ENCODE results near the gene TPCN2.

Gene TPCN2

DNA sequence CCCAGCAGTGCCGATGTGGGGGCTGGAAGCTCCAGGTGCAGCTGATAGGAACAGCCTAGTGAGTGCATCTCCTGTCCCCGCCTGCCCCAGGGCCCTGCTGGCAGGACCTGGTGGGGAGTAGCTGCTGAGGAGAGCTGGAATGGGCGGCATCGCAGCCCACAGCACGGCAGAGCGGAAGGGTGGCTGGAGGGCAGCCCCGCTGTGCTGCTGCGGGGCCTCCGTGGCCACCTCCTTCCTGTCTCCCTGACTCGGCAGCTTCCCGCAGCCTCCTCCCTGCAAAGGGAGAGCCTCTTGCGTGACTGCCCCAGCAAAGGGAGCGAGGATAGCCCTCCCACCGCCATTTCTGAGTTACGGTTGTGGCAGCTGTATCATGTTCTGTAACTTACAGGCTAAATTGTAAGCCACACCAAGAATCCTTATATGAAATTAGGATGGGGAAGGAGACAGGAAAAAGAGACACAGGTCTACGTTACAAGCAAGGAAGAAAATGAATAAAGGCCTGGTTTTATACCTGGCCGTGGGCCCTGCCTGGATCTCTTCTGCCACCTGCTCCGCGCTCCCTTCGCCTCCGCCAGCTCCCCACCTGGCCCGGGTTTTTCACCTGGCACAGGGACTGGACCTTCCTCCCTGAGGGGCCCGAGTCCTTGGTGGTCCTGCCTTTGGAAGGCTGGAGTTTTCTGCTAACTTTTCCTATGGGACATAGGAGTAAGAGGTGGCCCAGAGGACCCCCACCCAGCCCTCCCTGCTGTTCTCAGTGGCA, 10.0 kb downstream of the TPCN2 start:
- H3K4me3 ChIP-seq, result no peak overlapping the region
- DNase-seq (ENCODE audit: low spot score), result no peak
- TF ChIP-seq, protein P1, sequence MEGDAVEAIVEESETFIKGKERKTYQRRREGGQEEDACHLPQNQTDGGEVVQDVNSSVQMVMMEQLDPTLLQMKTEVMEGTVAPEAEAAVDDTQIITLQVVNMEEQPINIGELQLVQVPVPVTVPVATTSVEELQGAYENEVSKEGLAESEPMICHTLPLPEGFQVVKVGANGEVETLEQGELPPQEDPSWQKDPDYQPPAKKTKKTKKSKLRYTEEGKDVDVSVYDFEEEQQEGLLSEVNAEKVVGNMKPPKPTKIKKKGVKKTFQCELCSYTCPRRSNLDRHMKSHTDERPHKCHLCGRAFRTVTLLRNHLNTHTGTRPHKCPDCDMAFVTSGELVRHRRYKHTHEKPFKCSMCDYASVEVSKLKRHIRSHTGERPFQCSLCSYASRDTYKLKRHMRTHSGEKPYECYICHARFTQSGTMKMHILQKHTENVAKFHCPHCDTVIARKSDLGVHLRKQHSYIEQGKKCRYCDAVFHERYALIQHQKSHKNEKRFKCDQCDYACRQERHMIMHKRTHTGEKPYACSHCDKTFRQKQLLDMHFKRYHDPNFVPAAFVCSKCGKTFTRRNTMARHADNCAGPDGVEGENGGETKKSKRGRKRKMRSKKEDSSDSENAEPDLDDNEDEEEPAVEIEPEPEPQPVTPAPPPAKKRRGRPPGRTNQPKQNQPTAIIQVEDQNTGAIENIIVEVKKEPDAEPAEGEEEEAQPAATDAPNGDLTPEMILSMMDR (IDR thresholded peaks at IDR 0.05), result no peak
- no peak overlapping the region for H3K27ac ChIP-seq

- no peak for DNase-seq (ENCODE audit: low spot score)
- no peak overlapping the region for H3K4me3 ChIP-seq
- H3K27ac ChIP-seq, result no peak overlapping the region
- TF ChIP-seq, protein P1 (IDR thresholded peaks at IDR 0.05), result no peak
Observed at GRCh38 chr11:69059429-69059828, 10.7 kb downstream of the TPCN2 start.

- TF ChIP-seq, protein P1 (IDR thresholded peaks at IDR 0.05), result no peak
- H3K27ac ChIP-seq, result no peak overlapping the region
- DNase-seq (ENCODE audit: low spot score), result no peak
- H3K4me3 ChIP-seq, result no peak overlapping the region
Observed at GRCh38 chr11:69059985-69060384, 11.3 kb downstream of the TPCN2 start.

GRCh38 chr11:69060806-69061712, 12.3 kb downstream of the TPCN2 start:
- no peak overlapping the region for H3K4me3 ChIP-seq
- TF ChIP-seq, protein P1 (IDR thresholded peaks at IDR 0.05), result no peak
- no peak overlapping the region for H3K27ac ChIP-seq
- DNase-seq (ENCODE audit: low spot score), result no peak

DNA sequence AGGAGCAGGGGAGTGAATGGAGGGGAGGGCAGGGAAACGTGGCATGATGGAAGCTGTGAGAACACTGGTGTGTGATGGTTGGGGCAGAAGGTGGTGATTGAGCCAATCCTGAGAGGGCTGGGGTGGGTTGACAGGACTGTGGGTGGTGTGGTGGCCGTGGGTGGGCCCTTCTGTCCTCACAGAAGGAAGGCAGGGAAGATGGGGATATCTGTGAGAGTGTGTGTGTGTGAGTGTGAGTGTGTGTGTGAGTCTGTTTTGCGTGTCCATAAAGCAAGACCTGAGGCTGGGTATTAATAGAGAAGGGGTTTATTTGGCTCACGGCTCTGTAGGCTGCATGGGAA, 13.0 kb downstream of the TPCN2 start:
- DNase-seq (ENCODE audit: low spot score), result no peak
- H3K4me3 ChIP-seq, result no peak overlapping the region
- TF ChIP-seq, protein P1 (IDR thresholded peaks at IDR 0.05), result no peak
- H3K27ac ChIP-seq, result no peak overlapping the region

DNA sequence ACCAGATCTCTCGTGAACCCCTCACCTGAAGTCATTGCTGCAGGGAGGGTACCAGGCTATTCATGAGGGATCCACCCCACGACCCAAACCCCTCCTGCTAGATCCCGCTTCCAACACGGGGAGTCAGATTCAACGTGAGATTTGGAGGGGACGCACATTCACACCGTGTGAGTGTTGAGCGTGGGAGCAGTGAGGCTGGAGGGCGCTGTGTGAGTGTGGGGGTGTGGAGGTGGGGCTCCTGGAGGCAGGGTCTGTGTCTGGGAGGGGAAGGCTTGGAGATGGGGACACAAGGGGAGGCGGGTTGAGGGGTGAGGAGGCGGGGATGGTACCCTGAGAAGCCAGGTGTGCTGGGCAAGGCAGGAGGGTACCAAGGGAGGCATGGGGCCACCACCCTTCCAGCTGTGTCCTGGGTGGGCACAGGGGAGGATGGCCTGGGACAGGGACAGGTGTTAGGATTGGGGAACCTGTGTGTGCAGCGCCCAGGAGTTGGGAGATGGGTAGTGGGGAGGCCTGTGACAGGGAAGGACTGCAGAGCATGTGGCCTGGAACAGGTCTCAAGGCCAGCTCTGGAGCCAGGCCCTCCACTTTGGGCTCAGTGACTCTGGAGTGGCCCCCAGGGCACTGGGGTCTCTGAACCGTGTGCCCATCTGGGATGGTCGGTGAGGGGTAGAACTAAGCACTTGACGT, 13.6 kb downstream of the TPCN2 start:
- DNase-seq (ENCODE audit: low spot score), result no peak
- no peak overlapping the region for H3K27ac ChIP-seq
- TF ChIP-seq, protein P1 (IDR thresholded peaks at IDR 0.05), result no peak
- no peak overlapping the region for H3K4me3 ChIP-seq

Data from coronary artery (tissue), 2 donors.